NT2/D1 (cell line): Measurements from ENCODE around the gene ELOVL1.

Experiments used
- SUZ12 ChIP-seq: IDR thresholded peaks from 2 replicates; pipeline ENCODE4 v1.6.1; 2011; ENCODE audit not compliant: insufficient read length, insufficient read depth; ENCODE audit errors: extremely low read depth
- YY1 ChIP-seq: IDR thresholded peaks from 2 replicates; pipeline ENCODE4 v1.6.1; 2011; ENCODE audit not compliant: insufficient read length, insufficient read depth
- ZNF274 ChIP-seq: IDR thresholded peaks from 2 replicates; pipeline ENCODE4 v1.6.1; 2011; ENCODE audit warnings: mild to moderate bottlenecking, low read depth, low read length

DNA sequence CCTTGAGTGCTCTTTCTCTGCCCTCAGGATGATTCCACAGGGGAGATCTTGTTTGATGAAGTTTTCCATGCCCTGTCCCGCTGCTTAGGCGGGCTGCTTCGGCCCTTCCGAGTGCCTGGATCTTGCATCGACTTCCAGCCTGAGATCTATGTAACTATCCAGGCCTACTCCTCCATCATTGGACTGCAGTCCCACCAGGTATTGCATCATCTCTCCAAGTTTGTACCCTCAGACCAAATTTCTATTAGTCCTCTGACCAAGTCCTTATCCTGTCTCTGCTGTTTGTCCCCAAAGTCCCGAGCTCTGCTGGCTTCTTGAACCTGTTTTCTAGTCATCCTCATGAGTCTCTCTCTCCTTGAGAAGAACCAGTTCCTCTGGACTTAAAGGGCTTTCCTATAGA lies 36.5 kb upstream of the ELOVL1 start:
- TF ChIP-seq ZNF274 (no peak), SUZ12 (no peak), YY1 (no peak)
